ENCODE data around the gene ACP4.
"Not testable (repeated sequence)": the region's sequence is repeated elsewhere in the genome, so short reads cannot be mapped to it uniquely, and the experiment has no call there.

The ACP4 gene

DNA sequence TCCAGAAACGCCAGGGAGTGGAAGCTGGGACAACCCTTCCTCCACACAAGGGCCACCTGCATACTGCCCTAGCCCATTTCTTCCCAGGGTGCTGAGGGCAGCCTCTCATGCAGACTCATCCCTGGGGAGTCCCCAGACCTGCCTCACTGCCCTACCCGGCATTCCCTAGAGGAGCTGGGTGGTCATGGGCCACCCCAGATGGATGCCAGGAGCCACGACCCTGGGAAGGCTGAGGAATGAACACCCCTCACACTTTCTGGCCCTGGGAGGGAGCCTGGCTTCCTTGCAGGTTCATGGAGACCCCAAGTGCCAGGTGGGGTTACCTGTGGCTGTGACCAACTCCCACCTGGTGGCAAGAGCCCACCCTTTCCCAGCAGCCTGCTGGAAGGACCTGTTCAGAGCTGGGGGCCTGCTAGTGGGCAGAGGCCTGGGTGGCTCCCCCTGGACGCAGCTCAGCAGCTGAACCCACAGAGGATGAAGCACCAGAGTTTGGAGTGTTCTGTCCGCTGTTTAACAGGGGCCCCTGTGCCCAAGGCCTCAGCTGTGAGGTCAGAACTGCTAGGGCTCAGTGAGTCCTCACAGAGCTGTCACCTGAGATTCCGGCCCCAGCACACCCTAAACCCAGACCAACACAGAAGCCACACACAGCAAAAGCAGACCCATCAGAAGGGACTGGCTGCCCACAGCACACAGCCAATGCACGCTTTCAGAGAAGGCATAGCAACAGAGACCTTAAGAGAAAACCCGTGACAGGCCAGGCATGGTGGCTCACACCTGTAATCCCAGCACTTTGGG is 6.6 kb downstream of the ACP4 start:
- no peak for DNase-seq (ENCODE audit: low read depth in 3 of 3, low spot score in 1 of 3)

DNA sequence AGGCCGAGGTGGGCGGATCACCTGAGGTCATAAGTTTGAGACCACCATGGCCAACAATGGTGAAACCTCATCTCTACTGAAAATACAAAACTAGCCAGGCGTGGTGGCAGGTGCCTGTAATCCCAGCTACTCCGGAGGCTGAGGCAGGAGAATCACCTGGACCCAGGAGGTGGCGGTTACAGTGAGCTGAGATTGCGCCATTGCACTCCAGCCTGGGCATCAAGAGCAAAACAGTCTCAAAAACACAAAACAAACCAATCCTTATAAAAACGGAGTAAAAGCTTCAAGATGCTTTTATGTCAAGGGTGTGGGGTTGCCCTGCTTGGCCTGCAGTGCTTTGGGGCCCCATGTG is 7.2 kb downstream of the ACP4 start:
- no peak for DNase-seq (ENCODE audit: low read depth in 3 of 3, low spot score in 1 of 3)

DNA sequence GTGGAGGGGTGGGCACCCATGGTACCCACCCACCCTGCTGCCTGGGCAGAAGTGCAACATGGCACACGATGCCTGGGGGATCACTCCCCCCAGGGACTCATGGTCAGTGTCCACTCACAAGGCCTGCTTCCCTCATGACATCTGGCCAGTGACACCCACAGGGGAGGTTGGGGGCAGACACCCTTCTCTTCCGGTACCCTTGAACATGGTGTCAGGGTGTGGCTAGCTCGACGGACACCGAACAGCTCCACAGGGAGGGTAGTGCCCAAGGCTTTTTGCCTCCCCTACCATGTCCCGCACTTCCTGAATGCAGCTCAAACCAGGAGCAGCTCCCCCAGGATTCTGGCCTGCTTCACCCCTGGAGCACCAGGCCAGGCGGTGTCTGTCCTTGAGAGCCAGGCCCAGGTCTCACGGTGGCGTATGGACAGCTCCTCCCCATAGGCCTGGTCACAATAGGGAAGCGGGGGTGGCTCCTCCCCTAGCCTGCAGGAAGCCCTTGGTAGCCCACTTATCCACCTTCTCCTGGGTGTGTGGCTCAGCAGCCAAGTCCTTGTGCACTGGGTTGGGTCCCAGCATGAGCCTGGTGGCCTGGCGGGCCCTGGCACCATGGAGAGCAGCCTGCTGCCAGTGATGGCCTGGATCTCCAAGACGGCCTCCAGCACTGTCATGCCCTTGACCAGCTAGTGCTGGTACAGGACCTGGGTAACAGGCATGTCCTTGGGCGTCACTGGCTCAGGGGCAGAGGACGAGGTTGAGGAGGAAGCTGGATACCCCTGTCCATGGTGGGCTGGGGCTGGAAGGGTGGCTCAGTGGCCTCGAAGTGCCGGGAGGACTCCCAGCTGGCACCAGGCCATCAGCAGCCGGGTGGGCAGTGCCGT is 7.8 kb downstream of the ACP4 start:
- no peak for DNase-seq (ENCODE audit: low read depth in 3 of 3, low spot score in 1 of 3)

DNA sequence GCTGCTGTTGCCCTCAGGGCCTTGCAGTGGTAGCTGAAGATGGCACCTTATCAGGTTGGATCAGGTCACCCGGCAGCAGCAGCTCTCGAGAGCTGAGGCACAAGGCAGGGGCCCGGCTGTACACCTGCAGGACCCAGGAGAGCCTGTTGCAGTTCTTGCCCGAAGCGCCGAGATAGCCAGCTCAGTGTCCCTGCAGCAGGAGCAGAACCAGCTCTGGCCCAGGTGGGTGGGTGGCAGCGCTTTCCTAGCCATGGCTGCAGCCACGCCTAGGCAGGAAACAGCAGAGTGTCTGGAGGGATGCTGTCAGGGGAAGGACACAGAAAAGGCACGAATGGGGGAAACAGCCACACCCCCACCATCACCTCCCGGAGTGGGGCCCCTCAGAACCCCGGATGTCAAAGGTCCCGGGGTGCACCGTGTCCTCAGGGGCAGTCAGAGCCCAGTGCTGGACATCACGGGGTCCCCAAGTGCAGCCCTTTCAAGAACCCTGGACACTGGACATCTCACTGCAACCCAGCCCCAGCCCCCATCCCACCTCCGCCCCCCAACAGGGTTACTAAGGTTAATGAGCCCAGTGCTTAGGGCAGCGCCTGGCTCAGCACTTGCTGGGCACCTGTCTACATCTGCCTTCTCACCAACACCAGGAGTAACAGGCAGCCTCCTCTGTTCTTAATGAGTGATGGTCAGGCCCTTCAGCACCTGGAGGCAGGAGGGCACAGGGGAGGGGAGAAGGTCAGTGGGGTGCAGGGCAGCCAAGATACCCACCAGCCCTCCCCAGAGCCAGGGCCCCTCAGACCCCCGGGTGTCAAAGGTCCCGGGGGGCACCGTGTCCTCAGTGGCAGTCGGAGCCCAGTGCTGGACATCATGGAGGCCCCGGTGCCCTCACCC is 8.7 kb downstream of the ACP4 start:
- DNase-seq (ENCODE audit: low read depth in 3 of 3, low spot score in 1 of 3) = no peak

DNA sequence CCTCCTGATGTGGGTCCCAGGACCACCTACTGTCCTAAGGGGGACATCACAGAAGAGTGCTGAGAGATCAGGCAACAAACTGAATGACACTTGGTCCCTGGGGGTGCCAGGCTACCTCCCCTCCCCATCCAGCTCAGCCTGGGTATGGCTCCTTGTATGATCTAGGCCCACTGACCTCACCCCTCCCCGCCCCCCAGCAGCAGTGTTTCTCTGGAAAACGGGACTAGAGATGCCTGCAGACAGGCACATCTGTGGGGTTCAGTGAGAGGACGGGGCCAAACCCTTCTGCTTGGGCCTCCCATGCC is 9.3 kb downstream of the ACP4 start:
- no peak for DNase-seq (ENCODE audit: low read depth in 3 of 3, low spot score in 1 of 3)

DNA sequence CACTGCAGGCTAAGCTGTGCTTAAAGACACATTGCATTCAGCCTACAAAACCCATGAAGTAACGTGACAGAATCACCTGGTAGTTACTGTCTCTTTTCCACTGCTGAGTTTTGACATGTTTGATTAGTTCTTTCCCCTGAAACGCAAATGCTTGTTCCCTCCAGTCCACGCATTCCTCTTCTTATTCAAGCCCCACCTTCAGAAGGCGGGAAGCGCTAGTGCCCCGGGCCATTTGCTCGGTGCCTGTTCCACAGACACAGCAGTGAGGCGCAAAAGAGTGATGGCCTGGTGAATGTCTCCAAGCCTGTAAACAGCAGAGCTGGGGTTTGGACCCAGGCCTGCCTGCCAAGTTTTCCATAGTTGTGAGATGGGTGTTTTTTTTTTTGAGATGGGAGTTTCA is 10.9 kb downstream of the ACP4 start:
- no peak for DNase-seq (ENCODE audit: low read depth in 3 of 3, low spot score in 1 of 3)

DNA sequence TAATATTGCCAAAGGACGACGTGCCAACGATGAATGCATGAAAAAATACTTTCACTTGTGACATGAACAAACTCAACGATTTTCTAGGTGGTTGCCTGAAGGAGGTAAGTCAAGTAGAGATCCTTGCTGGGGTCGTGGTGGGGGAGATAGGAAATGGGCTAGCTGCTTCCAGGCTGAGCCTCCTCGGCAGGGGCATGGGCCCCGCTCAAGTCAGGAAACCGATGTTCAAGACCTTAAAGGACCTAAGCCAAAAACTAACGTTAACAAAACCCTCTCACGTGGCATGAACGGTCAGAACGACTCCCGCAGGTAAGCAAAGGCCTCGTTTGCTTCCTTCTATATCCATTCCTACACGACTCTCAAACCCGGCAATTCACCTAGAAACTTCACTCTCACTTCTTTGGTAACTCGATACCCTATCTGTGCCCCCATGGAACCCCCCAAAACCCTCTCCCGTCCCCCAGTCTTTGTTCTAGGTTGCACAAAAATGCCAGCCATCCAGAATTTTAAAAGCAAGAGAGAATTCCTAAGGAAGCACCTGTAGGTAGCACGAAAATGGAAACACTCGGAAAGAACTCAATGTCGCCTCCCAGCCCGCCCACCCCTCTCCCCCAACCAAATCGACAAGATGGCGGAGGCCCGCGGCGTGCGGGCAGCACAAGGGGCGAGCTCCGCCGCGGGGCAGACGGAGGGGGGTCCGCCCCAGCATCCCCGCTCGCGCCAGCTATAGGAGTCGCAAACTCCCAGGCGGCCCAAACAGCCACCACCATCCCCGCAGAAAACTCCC is 13.6 kb downstream of the ACP4 start:
- DNase-seq (ENCODE audit: low read depth in 3 of 3, low spot score in 1 of 3) = peak in 1 of 3 donors; percentile 37

DNA sequence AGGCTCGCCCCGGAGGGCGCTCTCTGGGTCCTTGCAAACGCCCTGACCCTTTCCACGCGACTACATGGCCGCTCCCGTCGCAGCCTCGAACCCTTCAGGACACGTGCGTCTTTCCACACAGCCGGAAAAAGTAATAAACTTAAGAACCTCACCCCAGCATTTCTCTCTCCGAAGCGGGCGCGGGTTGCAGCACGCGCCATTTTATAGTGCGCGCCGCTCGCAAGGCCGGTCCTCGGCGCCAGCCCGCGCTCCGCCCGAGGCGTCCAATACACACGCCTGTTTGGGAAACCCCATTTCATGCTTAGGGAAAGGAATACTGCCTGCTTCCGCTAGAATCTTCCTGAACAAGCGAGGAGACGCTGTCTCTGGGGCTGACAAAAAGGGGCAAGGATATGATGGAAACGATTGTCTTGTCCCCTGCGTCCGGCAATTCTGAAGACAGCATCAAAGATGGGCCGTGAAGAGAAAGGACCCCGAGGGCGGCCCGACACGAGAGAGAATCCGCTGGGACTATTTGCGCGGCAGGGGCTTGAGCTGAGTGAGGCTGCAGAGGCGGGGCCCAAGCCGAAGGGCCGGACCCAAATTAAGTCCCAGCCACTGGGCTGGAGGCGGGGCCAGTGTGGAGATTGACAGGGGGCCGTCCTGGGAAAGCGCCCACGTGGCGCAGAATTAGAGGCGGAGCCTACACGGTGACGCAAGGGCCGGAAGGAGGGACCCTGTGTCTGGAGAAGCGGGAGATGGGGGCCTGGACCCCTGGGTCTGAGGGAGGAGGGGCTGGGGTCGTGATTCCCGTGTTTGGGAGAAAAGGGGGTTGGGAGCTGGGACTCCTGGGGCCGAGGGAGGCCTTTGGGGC is 14.4 kb downstream of the ACP4 start:
- peak; percentile 93 to 96 (median 95) for DNase-seq (ENCODE audit: low read depth in 3 of 3, low spot score in 1 of 3)

DNA sequence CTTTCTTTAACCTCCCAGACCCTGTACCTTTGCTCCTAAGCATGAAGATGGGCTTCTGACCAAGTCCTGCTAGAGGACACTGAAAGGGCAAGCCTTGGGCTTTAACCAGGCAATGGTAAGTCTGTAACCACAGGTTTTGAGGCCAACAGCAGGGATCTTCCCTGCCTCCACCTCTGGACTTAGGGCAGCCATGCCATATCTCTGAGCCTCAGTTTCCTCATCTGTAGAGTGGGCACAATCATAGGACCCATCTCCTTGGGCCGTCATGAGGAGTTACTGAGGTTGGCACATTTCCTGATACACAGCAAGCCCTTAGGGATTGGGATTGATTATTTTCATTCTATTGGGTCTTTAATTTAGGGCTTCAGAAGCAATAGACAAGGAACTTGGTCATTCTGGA is 18.6 kb downstream of the ACP4 start:
- DNase-seq (ENCODE audit: low read depth in 3 of 3, low spot score in 1 of 3) = no peak

DNA sequence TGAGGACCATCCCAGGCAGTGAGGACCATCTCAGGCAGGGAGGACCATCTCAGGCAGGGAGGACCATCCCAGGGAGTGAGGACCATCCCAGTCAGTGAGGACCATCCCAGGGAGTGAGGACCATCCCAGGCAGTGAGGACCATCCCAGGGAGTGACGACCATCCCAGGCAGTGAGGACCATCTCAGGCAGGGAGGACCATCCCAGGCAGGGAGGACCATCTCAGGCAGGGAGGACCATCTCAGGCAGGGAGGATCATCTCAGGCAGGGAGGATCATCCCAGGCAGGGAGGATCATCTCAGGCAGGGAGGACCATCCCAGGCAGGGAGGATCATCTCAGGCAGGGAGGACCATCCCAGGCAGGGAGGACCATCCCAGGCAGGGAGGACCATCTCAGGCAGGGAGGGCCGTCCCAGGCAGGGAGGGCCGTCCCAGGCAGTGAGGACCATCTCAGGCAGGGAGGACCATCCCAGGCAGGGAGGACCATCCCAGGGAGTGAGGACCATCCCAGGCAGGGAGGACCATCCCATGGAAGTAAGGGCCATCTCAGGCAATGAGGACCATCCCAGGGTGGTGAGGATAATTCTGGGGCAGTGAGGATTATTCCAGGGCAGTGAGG is 21.5 kb downstream of the ACP4 start:
- not testable (repeated sequence) for DNase-seq (ENCODE audit: low read depth in 3 of 3, low spot score in 1 of 3)

DNA sequence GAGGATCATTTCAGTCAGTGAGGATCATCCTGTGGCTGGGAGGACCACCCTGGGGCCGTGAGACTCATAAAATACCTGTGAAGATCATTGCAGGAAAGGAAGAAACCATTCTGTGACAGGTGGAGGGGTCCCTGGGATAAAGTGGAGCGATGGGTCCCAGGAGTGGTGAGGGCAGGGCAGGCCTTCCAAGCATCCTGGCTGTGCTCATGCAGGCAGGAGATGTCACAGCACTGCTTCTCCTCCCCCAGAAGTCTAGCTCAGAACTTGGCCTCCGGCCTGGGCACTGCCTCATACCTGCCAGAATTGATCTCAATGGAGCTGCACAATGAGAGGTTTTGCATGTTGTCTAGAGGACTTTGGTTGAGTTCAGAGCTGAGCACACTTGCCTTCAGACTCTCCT is 22.3 kb downstream of the ACP4 start:
- DNase-seq (ENCODE audit: low read depth in 3 of 3, low spot score in 1 of 3) = no peak

DNA sequence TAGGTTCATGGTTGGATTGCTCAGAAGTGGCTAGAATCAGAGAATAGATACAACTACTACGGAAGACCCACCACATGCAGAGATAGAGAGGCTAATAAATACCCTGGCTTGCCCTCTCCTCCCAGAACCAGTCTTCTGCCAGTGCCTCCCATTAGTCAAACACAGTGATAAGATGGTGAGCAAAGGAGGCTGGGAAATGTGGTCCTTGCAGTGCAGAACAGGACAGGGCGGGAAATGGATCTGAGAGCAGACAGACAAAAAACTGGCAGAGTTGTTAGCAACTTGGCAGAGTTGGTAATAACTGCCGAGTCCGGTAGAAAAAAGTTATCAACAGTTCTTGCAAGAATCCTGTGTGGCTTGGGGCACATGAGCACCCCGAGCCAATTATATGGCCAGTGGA is 24.7 kb downstream of the ACP4 start:
- DNase-seq (ENCODE audit: low read depth in 3 of 3, low spot score in 1 of 3) = no peak

DNA sequence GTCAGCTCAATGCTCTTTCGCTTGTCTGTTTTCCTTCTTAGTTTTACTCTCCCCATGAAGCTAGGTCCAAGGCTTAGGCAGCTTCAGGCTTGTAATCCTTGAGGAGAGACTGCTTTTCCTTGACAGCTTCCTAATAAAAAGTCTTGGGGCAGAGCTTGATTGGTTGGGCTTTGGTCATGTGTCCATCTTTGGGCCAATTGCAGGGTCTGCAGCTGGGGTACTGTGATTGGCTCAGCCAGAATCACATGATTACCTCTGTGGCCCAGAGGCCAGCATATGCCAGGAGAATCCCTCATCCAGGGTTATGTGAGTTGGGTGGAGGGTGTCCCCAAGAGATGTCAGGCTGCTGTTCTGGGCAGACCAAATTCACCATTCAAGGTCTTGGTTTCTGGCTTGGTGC is 25.2 kb downstream of the ACP4 start:
- no peak for DNase-seq (ENCODE audit: low read depth in 3 of 3, low spot score in 1 of 3)

DNA sequence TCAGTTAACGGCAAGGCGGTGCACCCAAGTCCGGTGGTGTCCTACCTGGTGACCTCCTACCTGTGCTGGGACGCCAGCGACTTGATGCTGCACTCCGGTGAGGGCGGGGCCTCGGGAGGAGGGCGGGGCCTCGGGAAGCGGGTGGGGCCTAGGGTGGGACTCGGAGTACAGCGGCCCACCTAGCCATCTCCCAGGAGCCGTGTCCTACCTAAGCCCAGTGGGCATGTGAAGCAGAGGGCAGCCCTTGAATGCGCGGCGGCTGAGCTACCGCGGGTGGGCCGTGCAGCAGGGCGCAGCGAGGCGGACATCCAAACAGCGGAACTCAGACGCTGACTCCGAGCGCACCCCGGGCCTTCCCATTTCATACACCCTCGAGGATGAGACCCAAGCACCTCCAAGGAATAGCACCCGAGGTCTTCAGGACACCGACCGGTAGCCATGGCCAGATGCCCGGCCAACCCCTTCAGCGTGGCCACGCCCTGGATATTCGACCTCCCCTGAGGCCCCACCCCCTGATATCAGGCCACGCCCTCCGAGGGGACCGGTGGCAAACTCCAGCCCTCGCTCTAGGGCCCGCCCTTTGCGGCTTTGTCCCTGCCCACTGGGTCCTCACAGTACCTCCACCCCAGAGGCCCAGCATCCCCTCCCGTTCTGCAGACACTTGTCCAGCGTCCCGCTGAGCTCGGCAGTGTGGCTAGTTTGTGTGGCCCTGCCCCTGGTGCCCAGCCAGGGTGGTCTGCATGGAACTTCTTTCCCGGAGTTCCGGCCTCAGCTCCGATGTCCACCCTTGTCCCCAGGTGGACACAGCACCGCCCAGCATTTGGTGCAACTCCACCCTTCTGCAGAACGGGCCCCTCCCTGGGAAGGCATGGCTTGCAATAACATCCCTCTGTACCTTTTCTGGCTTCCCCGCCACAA is 28.0 kb downstream of the ACP4 start:
- DNase-seq (ENCODE audit: low read depth in 3 of 3, low spot score in 1 of 3) = peak in 1 of 3 donors; percentile 43

DNA sequence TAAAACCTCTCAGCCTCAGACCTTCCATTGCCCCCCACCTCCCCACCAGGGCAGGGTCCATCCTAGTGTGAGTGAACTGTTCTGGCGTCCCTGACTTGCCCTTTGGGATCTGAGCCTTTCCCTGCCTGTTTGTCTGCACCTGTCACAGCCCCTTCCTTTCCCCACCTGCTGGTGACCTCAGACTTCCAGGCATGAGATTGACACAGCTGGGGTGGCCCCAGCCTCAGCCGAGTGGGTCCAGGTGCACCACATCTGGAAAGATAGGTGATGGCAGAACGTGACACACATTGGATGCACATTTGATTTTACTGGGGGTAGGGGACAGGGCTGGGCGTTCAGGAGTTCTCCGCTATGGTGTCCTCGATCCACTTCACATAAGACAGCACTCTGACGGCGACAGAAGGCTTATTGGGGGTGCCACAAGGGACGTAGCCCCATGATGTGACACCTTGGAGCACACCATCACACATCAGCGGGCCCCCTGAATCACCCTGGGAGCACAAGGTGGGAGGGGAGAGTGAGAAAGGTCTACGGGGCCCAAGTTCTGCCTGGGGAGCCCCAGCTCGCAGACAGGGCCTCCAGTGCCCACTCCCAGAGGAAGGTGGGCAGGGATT is 28.8 kb downstream of the ACP4 start:
- DNase-seq (ENCODE audit: low read depth in 3 of 3, low spot score in 1 of 3) = no peak

DNA sequence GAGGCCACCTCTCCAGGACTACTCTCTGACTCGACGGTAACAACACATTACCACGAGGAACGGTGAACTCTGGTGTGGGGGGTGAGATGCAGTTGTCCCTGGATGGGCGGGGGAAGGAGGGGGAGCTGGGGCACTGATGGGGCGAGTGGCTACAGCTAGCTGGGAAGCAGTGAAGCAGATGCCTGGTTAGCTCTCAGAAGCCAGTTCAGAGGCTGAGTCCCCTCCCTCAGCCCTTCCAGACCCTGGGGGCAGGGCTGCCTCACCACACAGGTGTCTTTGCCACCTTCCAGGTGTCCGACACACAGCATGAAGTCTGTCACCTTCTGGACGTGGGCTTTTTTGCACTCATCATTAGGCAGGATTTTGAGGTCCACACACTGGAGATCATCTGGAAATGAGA is 29.4 kb downstream of the ACP4 start:
- DNase-seq (ENCODE audit: low read depth in 3 of 3, low spot score in 1 of 3) = no peak

DNA sequence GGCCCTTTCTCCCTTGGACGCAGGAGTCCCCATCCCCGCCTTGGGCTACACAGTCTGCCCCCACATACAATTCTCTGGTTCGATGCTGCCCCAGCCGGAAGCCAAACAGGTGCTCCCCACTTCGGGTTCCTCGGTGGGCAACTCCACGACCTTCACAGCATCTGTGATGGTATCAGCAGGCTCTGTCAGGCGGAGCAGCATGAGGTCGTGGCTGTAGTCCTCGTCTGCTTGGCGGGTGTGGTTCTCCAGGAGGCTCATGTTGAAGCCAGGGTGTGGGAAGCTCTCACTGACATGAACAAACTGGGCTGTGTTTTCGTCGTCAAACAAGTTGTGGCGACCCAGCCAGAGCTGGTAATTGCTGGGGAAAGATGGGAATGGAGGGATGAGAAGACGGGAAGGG is 29.9 kb downstream of the ACP4 start:
- no peak for DNase-seq (ENCODE audit: low read depth in 3 of 3, low spot score in 1 of 3)
